Thymus (tissue), 11 donors: ENCODE data around the gene ALLC. TPM values are rescaled to one million over a fixed set of nuclear protein-coding genes. Genes with fewer than 3 reads are reported as not detected.

Experiments used
- DNase-seq, 9 donors: peaks; one replicate each; pipeline ENCODE4 v3.0.0-alpha.2; 2013; ENCODE audit warnings: low spot score in 9 of 9, low read depth in 6 of 9, missing footprints in 1 of 9
- H3K27ac ChIP-seq, 2 donors: one replicate each; pipeline ENCODE4 v1.5.1; 2013; ENCODE audit warnings: control low read depth in 1 of 2, low read depth in 1 of 2, low read length in 1 of 2, mild to moderate bottlenecking in 1 of 2, moderate library complexity in 1 of 2
- H3K27me3 ChIP-seq, 2 donors: one replicate each; pipeline ENCODE4 v1.5.1; 2013; ENCODE audit warnings: low read length in 1 of 2; ENCODE audit not compliant: control insufficient read depth in 2 of 2, insufficient read depth in 1 of 2
- H3K36me3 ChIP-seq, 2 donors: one replicate each; pipeline ENCODE4 v1.5.1; 2013; ENCODE audit warnings: low read length in 1 of 2, mild to moderate bottlenecking in 1 of 2, moderate library complexity in 1 of 2; ENCODE audit not compliant: control insufficient read depth in 2 of 2, insufficient read depth in 2 of 2
- H3K4me1 ChIP-seq, 2 donors: one replicate each; pipeline ENCODE4 v1.5.1; 2013; ENCODE audit warnings: low read length in 2 of 2; ENCODE audit not compliant: control insufficient read depth in 2 of 2, insufficient read depth in 2 of 2
- H3K4me3 ChIP-seq, 2 donors: one replicate each; pipeline ENCODE4 v1.5.1; 2013; ENCODE audit warnings: low read length in 2 of 2, control low read depth in 1 of 2, mild to moderate bottlenecking in 1 of 2
- H3K9me3 ChIP-seq, 2 donors: one replicate each; pipeline ENCODE4 v1.5.1; 2013; ENCODE audit warnings: low read length in 1 of 2, mild to moderate bottlenecking in 1 of 2; ENCODE audit not compliant: control insufficient read depth in 2 of 2, insufficient read depth in 1 of 2
- WGBS: extraction: QIAGEN DNeasy Blood & Tissue Kit; methylation state at CpG from one replicate; pipeline ENCODE4 v1.1.7; 2013; 5-methylcytosine and 5-hydroxymethylcytosine counted together
- polyA plus RNA-seq: library from polyadenylated mRNA; stranded (reverse); fragments of 200-250 nt; gene quantifications from one replicate; pipeline ENCODE4 v1.2.3, GENCODE V29; 2013
- total RNA-seq: library from RNA; stranded (reverse); fragments of 120-200 nt; gene quantifications from one replicate; pipeline ENCODE4 v1.2.4, GENCODE V29; 2013
- donor health status: healthy.

The ALLC gene
- total and polyA plus RNA-seq, 2 donors, result 0.05 to 0.87 TPM

GRCh38 chr2:3624059-3624794 is 33.8 kb upstream of the ALLC start:
- Histone ChIP-seq H3K4me1 (no peaks in the 10 kb centered on the region), H3K36me3 (no peaks in the 10 kb centered on the region), H3K27me3 (no peaks in the 10 kb centered on the region), H3K4me3 (no peak overlapping the region), H3K9me3 (peaks cover 0 to 2% of the 10 kb centered on the region in 2 donors), H3K27ac (no peak overlapping the region)
- DNase-seq, result no peak
- WGBS, result 93% methylated on average over 4 of the region's 4 CpGs

DNA sequence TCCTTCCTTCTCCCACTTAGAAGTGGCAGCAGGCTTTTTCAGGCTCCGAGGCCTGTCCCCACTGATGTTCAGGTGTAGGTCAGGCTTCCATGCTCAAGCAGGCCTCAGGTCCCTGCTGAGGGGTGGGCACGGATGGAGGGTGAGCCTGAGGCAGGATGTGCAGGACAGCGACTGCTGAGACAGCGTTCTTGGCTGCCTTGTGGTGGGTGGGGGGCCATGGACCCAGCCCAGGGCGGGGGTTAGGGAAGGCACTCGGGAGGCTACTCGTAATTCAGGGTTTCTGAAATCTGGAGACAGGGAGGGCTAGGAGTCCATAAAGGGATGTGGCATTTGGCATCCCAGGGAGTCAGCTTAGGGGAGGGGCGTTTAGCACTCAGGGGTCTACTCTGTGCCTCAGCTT is 32.8 kb upstream of the ALLC start:
- H3K9me3 ChIP-seq, result peaks cover 0 to 2% of the 10 kb centered on the region in 2 donors
- no peak for DNase-seq
- H3K4me1 ChIP-seq, result no peaks in the 10 kb centered on the region
- no peaks in the 10 kb centered on the region for H3K36me3 ChIP-seq
- no peak overlapping the region for H3K4me3 ChIP-seq
- WGBS, result 96% methylated on average over 8 of the region's 8 CpGs
- H3K27ac ChIP-seq, result no peak overlapping the region
- H3K27me3 ChIP-seq, result no peaks in the 10 kb centered on the region

DNA sequence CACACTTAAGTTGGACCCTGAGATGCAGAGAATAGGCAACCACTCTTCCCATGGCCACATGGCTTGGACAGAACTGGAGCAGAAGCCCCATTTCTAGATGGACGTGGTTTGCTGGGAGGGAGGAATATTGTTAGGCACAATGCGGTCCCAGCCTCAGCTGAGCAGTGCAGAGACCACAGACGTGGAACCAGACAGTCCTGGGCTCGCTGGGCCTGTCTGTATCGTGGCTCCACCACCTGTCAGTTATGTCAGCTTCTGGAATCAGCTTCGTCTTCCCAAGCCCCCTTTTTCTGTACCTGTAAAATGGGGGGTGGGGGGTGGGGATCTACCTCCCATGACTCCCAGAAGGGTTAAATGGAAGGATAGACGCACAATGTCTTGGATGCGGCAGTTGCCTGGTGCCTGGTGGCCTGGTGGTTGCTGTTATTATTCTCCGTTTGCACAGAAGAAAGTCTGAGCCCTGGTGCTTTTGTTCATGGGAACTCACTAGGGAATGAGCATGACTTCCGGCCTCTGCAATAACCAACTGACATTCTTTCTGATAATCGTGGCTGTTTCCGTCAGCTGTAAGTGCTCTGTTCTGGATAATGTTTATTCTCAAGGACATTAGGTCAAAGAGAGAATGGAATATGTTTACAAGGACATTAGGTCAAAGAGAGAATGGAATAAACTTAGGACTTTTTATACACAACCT is 31.7 kb upstream of the ALLC start:
- Histone ChIP-seq H3K27ac (no peak overlapping the region), H3K4me1 (no peaks in the 10 kb centered on the region), H3K9me3 (peaks cover 0 to 2% of the 10 kb centered on the region in 2 donors), H3K36me3 (no peaks in the 10 kb centered on the region), H3K4me3 (no peak overlapping the region), H3K27me3 (no peaks in the 10 kb centered on the region)
- no peak for DNase-seq
- WGBS, result 90% methylated on average over 12 of the region's 12 CpGs

- H3K4me3 ChIP-seq, result no peak overlapping the region
- H3K27ac ChIP-seq, result no peak overlapping the region
- DNase-seq, result no peak
- no peaks in the 10 kb centered on the region for H3K27me3 ChIP-seq
- no peaks in the 10 kb centered on the region for H3K36me3 ChIP-seq
- WGBS, result 92% methylated on average over 25 of the region's 25 CpGs
- H3K9me3 ChIP-seq, result peaks cover 0 to 2% of the 10 kb centered on the region in 2 donors
- H3K4me1 ChIP-seq, result no peaks in the 10 kb centered on the region
Measured at GRCh38 chr2:3626812-3627499, 31.0 kb upstream of the ALLC start.

- no peaks in the 10 kb centered on the region for H3K27me3 ChIP-seq
- no peaks in the 10 kb centered on the region for H3K36me3 ChIP-seq
- no peak overlapping the region for H3K27ac ChIP-seq
- no peaks in the 10 kb centered on the region for H3K4me1 ChIP-seq
- peaks cover 0 to 2% of the 10 kb centered on the region in 2 donors for H3K9me3 ChIP-seq
- DNase-seq, result no peak
- H3K4me3 ChIP-seq, result no peak overlapping the region
- 95% methylated on average over 21 of the region's 21 CpGs for WGBS
Measured at GRCh38 chr2:3627500-3628100, 30.4 kb upstream of the ALLC start.

- Histone ChIP-seq H3K4me3 (no peak overlapping the region), H3K9me3 (peaks cover 0 to 2% of the 10 kb centered on the region in 2 donors), H3K27ac (no peak overlapping the region), H3K4me1 (peaks cover 0 to under 1% of the 10 kb centered on the region in 2 donors), H3K27me3 (no peaks in the 10 kb centered on the region), H3K36me3 (no peaks in the 10 kb centered on the region)
- 91% methylated on average over 10 of the region's 10 CpGs for WGBS
- no peak for DNase-seq
Measured at GRCh38 chr2:3628241-3628679, 29.7 kb upstream of the ALLC start.

GRCh38 chr2:3628800-3629199 is 29.2 kb upstream of the ALLC start:
- Histone ChIP-seq H3K9me3 (peaks cover 0 to 2% of the 10 kb centered on the region in 2 donors), H3K4me3 (no peak overlapping the region), H3K27ac (no peak overlapping the region), H3K4me1 (peaks cover 0 to 3% of the 10 kb centered on the region in 2 donors), H3K36me3 (no peaks in the 10 kb centered on the region), H3K27me3 (no peaks in the 10 kb centered on the region)
- WGBS, result 76% methylated on average over 12 of the region's 12 CpGs
- no peak for DNase-seq

DNA sequence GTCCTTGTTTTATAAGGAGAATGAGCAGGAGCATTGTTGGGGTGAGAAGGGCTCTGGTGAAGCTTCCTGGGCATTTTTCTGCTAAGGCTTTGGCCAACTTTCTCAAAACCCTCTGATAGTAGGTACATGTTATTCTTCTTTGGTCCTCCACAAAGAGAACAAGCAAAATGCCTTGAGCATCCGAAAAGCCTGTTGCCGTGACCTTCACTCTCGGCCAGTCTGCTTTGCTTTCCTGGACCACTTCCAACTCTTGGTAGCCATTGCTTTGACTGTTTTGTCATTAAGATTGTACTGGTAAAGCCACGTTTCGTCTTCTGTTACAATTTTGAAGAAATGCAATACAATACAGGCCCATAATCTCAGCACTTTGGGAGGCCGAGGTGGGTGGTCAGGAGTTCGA is 27.4 kb upstream of the ALLC start:
- Histone ChIP-seq H3K4me3 (no peak overlapping the region), H3K36me3 (no peaks in the 10 kb centered on the region), H3K27ac (no peak overlapping the region), H3K4me1 (peaks cover 0 to 3% of the 10 kb centered on the region in 2 donors), H3K27me3 (no peaks in the 10 kb centered on the region), H3K9me3 (no peaks in the 10 kb centered on the region)
- no peak for DNase-seq
- WGBS, result 89% methylated on average over 7 of the region's 7 CpGs
